ENCODE results near the gene TUBB4A.

DNA sequence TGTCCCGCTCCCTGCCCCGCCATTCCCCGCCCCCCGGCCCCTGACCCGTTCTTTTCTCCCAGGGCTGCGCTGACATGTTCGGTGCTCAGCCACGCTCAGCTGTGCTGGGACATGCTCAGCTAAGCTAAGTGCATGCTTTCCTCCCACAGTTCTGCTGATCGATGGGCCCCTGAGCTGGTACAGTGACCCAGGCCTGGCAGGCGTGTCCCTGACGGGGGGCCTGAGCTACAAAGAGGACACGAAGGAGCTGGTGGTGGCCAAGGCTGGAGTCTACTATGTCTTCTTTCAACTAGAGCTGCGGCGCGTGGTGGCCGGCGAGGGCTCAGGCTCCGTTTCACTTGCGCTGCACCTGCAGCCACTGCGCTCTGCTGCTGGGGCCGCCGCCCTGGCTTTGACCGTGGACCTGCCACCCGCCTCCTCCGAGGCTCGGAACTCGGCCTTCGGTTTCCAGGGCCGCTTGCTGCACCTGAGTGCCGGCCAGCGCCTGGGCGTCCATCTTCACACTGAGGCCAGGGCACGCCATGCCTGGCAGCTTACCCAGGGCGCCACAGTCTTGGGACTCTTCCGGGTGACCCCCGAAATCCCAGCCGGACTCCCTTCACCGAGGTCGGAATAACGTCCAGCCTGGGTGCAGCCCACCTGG is 32.5 kb upstream of the TUBB4A start:
- no peak for TF ChIP-seq POLR2A (IDR thresholded peaks at IDR 0.05)
- TF ChIP-seq, protein P1, sequence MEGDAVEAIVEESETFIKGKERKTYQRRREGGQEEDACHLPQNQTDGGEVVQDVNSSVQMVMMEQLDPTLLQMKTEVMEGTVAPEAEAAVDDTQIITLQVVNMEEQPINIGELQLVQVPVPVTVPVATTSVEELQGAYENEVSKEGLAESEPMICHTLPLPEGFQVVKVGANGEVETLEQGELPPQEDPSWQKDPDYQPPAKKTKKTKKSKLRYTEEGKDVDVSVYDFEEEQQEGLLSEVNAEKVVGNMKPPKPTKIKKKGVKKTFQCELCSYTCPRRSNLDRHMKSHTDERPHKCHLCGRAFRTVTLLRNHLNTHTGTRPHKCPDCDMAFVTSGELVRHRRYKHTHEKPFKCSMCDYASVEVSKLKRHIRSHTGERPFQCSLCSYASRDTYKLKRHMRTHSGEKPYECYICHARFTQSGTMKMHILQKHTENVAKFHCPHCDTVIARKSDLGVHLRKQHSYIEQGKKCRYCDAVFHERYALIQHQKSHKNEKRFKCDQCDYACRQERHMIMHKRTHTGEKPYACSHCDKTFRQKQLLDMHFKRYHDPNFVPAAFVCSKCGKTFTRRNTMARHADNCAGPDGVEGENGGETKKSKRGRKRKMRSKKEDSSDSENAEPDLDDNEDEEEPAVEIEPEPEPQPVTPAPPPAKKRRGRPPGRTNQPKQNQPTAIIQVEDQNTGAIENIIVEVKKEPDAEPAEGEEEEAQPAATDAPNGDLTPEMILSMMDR (IDR thresholded peaks at IDR 0.05) = no peak
- no peak for TF ChIP-seq POLR2AphosphoS5 (IDR thresholded peaks at IDR 0.05)
